CD4-positive, alpha-beta memory T cell (primary cell): Measurements from ENCODE around the gene SBNO2. TPM values are rescaled to one million over a fixed set of nuclear protein-coding genes. Genes with fewer than 3 reads are reported as not detected.

Source experiments
- CTCF ChIA-PET: fragments of 350-600 bp; sonication (Branson Sonifier 250); formaldehyde crosslinking; loops from one replicate; lab custom pipeline; 2021; ENCODE audit warnings: inconsistent platforms; ENCODE audit not compliant: partially characterized antibody; lab: Charles Lee
- POLR2A ChIA-PET: fragments of 350-600 bp; sonication (Branson Sonifier 250); formaldehyde crosslinking; loops from one replicate; lab custom pipeline; 2021; ENCODE audit not compliant: partially characterized antibody; lab: Charles Lee
- DNase-seq, 5 donors: peaks; one replicate each; pipeline versions ENCODE4 v3.0.0 to v3.0.0-alpha.2; 2020 to 2022; ENCODE audit warnings: mixed read lengths in 1 of 5
- H3K27ac ChIP-seq: one replicate; pipeline ENCODE4 v1.7.0; 2013; ENCODE audit warnings: low read depth, low read length
- H3K27me3 ChIP-seq: 2 replicates; pipeline ENCODE4 v1.7.0; 2013; ENCODE audit warnings: mild to moderate bottlenecking, low read length, moderate library complexity; ENCODE audit not compliant: insufficient read depth
- H3K36me3 ChIP-seq: 2 replicates; pipeline ENCODE4 v1.7.0; 2013; ENCODE audit warnings: mild to moderate bottlenecking, low read length, moderate library complexity; ENCODE audit not compliant: insufficient read depth
- H3K4me1 ChIP-seq: 2 replicates; pipeline ENCODE4 v1.7.0; 2013; ENCODE audit warnings: mild to moderate bottlenecking, low read length, moderate library complexity; ENCODE audit not compliant: insufficient read depth
- H3K4me3 ChIP-seq, 2 donors: one replicate each; pipeline ENCODE4 v1.7.0; 2013; ENCODE audit warnings: low read length in 2 of 2, mild to moderate bottlenecking in 1 of 2
- H3K9me3 ChIP-seq, 2 donors: one replicate each; pipeline ENCODE4 v1.7.0; 2013; ENCODE audit warnings: low read length in 2 of 2, control low read depth in 1 of 2; ENCODE audit not compliant: control insufficient read depth in 1 of 2
- H3K27ac Mint-ChIP-seq, 7 donors: one replicate each; pipeline ENCODE4 v1.8.0; 2020 to 2021; ENCODE audit warnings: mixed read lengths in 7 of 7, mild to moderate bottlenecking in 6 of 7, inconsistent platforms in 3 of 7, moderate library complexity in 3 of 7
- H3K27me3 Mint-ChIP-seq, 2 donors: one replicate each; pipeline ENCODE4 v1.8.0; 2020 to 2021; ENCODE audit warnings: mixed read lengths in 2 of 2
- H3K36me3 Mint-ChIP-seq, 2 donors: one replicate each; pipeline ENCODE4 v1.8.0; 2020 to 2021; ENCODE audit warnings: mixed read lengths in 2 of 2, inconsistent platforms in 1 of 2, mild to moderate bottlenecking in 1 of 2
- H3K4me1 Mint-ChIP-seq, 4 donors: one replicate each; pipeline ENCODE4 v1.8.0; 2020 to 2021; ENCODE audit warnings: mixed read lengths in 4 of 4, mild to moderate bottlenecking in 1 of 4
- H3K4me3 Mint-ChIP-seq, 8 donors: one replicate each; pipeline ENCODE4 v1.8.0; 2020 to 2021; ENCODE audit warnings: mixed read lengths in 8 of 8, mild to moderate bottlenecking in 7 of 8, moderate library complexity in 6 of 8, inconsistent platforms in 3 of 8
- H3K9me3 Mint-ChIP-seq, 8 donors: one replicate each; pipeline ENCODE4 v1.8.0; 2020 to 2021; ENCODE audit warnings: mixed read lengths in 8 of 8, mild to moderate bottlenecking in 5 of 8, inconsistent platforms in 3 of 8, moderate library complexity in 1 of 8
- intact Hi-C: fragments of 100-400 bp; cut with micrococcal nuclease; formaldehyde crosslinking; loops from one replicate; pipeline ENCODE4 v1.15.1; 2023
- polyA plus RNA-seq, 2 donors: library from polyadenylated mRNA; unstranded; fragments of 300-500 nt; fragmentation: Illumina TruSeq; gene quantifications; one replicate each; pipeline ENCODE4 v1.2.3, GENCODE V29; 2021
- total RNA-seq, 2 experiments: library from RNA; stranded (reverse); gene quantifications; one replicate each; pipeline ENCODE4 v1.2.3, GENCODE V29; 2021

SBNO2 gene, protein sequence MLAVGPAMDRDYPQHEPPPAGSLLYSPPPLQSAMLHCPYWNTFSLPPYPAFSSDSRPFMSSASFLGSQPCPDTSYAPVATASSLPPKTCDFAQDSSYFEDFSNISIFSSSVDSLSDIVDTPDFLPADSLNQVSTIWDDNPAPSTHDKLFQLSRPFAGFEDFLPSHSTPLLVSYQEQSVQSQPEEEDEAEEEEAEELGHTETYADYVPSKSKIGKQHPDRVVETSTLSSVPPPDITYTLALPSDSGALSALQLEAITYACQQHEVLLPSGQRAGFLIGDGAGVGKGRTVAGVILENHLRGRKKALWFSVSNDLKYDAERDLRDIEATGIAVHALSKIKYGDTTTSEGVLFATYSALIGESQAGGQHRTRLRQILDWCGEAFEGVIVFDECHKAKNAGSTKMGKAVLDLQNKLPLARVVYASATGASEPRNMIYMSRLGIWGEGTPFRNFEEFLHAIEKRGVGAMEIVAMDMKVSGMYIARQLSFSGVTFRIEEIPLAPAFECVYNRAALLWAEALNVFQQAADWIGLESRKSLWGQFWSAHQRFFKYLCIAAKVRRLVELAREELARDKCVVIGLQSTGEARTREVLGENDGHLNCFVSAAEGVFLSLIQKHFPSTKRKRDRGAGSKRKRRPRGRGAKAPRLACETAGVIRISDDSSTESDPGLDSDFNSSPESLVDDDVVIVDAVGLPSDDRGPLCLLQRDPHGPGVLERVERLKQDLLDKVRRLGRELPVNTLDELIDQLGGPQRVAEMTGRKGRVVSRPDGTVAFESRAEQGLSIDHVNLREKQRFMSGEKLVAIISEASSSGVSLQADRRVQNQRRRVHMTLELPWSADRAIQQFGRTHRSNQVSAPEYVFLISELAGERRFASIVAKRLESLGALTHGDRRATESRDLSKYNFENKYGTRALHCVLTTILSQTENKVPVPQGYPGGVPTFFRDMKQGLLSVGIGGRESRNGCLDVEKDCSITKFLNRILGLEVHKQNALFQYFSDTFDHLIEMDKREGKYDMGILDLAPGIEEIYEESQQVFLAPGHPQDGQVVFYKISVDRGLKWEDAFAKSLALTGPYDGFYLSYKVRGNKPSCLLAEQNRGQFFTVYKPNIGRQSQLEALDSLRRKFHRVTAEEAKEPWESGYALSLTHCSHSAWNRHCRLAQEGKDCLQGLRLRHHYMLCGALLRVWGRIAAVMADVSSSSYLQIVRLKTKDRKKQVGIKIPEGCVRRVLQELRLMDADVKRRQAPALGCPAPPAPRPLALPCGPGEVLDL (N-terminal part only)
- 10 to 100 TPM; 92.6 to 98.6 TPM for total RNA-seq
- polyA plus RNA-seq: 1 to 10 TPM in 1 of 2 donors, under 1 TPM in 1; 0.37 to 3.5 TPM

GRCh38 chr19:1173845-1174809 is at the start of gene SBNO2:
TSS of gene SBNO2 (minus strand) at chr19:1174268. CDS start at chr19:1154276, 19,992 bp downstream.
- Mint-ChIP-seq H3K9me3 (peaks cover 0 to 3% (median 0%) of the 10 kb centered on the region in 8 donors), H3K27me3 (no peaks in the 10 kb centered on the region), H3K36me3 (peaks cover 10 to 14% of the 10 kb centered on the region in 2 donors), H3K4me3 (peak within 1 kb of the TSS; percentile 89 to 93 (median 90)), H3K27ac (peak within 1 kb of the TSS; percentile 87 to 97 (median 94)), H3K4me1 (peaks cover 16 to 37% (median 27%) of the 10 kb centered on the region in 4 donors)
- ChIA-PET CTCF (no interaction called here), POLR2A (interaction anchor here (1.0 to 2.8 kb wide), 11 partner anchors 11 to 146 kb away, joined by 3 to 26 read pairs (median 5); partner anchors contain the start of genes ARHGAP45, CIRBP and GPX4)
- no peaks in the 10 kb centered on the region for H3K9me3 ChIP-seq
- H3K36me3 ChIP-seq: no peaks in the 10 kb centered on the region
- H3K4me3 ChIP-seq: peak within 1 kb of the TSS; percentile 42 to 73
- H3K27ac ChIP-seq: peak within 1 kb of the TSS; percentile 65
- intact Hi-C loops: loop anchor here (2.0 to 5.0 kb wide), 2 partner anchors 41 to 72 kb away; partner anchors contain the start of gene GPX4
- DNase-seq: peak; percentile 81 to 90 (median 87)
- H3K4me1 ChIP-seq: peaks cover 42% of the 10 kb centered on the region
- H3K27me3 ChIP-seq: no peaks in the 10 kb centered on the region

DNA sequence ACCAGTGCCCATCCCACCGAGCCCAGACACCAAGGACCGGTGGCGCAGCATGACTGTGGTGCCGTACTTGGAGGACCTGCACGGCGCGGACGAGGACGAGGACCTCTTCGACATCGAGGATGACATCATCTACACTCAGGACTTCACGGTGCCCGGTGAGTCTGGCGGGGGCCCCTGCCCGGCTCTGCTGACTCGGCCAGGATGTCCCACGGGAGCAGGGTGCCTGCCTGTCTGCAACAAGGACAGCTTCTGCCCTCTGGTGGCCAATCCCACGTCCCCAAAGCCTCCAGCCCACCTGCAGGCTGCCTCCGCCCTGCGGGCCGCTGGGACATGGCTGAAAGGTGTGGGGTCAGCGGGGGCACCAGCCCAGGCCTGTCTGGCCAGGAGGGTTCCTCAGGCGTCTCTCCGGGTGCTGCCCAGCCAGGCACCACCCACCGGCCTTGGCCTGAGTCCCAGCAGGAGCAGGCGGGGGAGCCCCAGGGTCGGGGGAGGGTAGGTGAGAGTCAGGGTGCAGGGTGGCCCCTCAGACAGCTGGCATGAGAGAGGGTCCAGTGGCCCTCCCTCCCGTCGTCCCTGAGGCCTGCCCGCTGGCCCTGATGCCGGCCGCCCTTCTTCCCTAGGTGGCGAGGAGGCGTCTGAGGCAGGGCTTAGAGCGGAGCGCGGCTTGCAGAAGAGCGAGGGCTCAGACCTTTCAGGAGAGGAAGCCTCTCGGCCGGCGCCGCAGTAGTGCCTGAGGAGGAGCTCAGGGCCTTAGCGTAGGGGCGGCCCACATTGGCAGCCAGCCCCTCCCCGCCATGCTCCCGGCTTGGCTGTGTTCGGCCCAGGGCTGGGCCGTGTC is 49.2 kb upstream of the SBNO2 start:
- Histone ChIP-seq H3K4me3 (no peak overlapping the region), H3K4me1 (no peaks in the 10 kb centered on the region), H3K9me3 (no peaks in the 10 kb centered on the region), H3K27me3 (no peaks in the 10 kb centered on the region), H3K27ac (no peak overlapping the region), H3K36me3 (peaks cover 15% of the 10 kb centered on the region)
- intact Hi-C loops: no loop called here
- CTCF ChIA-PET: no interaction called here
- Mint-ChIP-seq H3K9me3 (no peaks in the 10 kb centered on the region), H3K4me3 (no peak overlapping the region), H3K27ac (no peak overlapping the region), H3K4me1 (no peaks in the 10 kb centered on the region), H3K27me3 (no peaks in the 10 kb centered on the region), H3K36me3 (peaks cover 0 to 8% of the 10 kb centered on the region in 2 donors)
- no peak for DNase-seq
- POLR2A ChIA-PET: interaction anchor here (0.8 to 1.7 kb wide), 2 partner anchors 16 to 195 kb away, joined by 3 to 4 read pairs; no protein-coding TSS in a partner anchor

GRCh38 chr19:1222394-1222793 is 48.3 kb upstream of the SBNO2 start:
- no peak overlapping the region for H3K27ac ChIP-seq
- no peaks in the 10 kb centered on the region for H3K27me3 ChIP-seq
- CTCF ChIA-PET: no interaction called here
- POLR2A ChIA-PET: interaction anchor here (0.8 to 1.7 kb wide), 2 partner anchors 16 to 194 kb away, joined by 3 to 4 read pairs; no protein-coding TSS in a partner anchor
- Mint-ChIP-seq H3K27ac (no peak overlapping the region), H3K4me3 (no peak overlapping the region), H3K27me3 (no peaks in the 10 kb centered on the region), H3K9me3 (no peaks in the 10 kb centered on the region), H3K4me1 (no peaks in the 10 kb centered on the region), H3K36me3 (peaks cover 0 to 11% of the 10 kb centered on the region in 2 donors)
- no peak for DNase-seq
- no peak overlapping the region for H3K4me3 ChIP-seq
- no peaks in the 10 kb centered on the region for H3K4me1 ChIP-seq
- intact Hi-C loops: no loop called here
- peaks cover 15% of the 10 kb centered on the region for H3K36me3 ChIP-seq
- no peaks in the 10 kb centered on the region for H3K9me3 ChIP-seq

GRCh38 chr19:1221904-1222255 is 47.8 kb upstream of the SBNO2 start:
- Histone ChIP-seq H3K36me3 (peaks cover 15% of the 10 kb centered on the region), H3K27ac (no peak overlapping the region), H3K4me3 (no peak overlapping the region), H3K27me3 (no peaks in the 10 kb centered on the region), H3K9me3 (no peaks in the 10 kb centered on the region), H3K4me1 (no peaks in the 10 kb centered on the region)
- Mint-ChIP-seq H3K9me3 (no peaks in the 10 kb centered on the region), H3K27ac (no peak overlapping the region), H3K4me1 (peaks cover 0 to 4% (median 1%) of the 10 kb centered on the region in 4 donors), H3K4me3 (no peak overlapping the region), H3K36me3 (peaks cover 0 to 11% of the 10 kb centered on the region in 2 donors), H3K27me3 (no peaks in the 10 kb centered on the region)
- CTCF ChIA-PET: no interaction called here
- POLR2A ChIA-PET: interaction anchor here (0.8 kb wide), 1 partner anchor 193 kb away, joined by 3 read pairs; no protein-coding TSS in a partner anchor
- intact Hi-C loops: no loop called here
- DNase-seq: no peak

DNA sequence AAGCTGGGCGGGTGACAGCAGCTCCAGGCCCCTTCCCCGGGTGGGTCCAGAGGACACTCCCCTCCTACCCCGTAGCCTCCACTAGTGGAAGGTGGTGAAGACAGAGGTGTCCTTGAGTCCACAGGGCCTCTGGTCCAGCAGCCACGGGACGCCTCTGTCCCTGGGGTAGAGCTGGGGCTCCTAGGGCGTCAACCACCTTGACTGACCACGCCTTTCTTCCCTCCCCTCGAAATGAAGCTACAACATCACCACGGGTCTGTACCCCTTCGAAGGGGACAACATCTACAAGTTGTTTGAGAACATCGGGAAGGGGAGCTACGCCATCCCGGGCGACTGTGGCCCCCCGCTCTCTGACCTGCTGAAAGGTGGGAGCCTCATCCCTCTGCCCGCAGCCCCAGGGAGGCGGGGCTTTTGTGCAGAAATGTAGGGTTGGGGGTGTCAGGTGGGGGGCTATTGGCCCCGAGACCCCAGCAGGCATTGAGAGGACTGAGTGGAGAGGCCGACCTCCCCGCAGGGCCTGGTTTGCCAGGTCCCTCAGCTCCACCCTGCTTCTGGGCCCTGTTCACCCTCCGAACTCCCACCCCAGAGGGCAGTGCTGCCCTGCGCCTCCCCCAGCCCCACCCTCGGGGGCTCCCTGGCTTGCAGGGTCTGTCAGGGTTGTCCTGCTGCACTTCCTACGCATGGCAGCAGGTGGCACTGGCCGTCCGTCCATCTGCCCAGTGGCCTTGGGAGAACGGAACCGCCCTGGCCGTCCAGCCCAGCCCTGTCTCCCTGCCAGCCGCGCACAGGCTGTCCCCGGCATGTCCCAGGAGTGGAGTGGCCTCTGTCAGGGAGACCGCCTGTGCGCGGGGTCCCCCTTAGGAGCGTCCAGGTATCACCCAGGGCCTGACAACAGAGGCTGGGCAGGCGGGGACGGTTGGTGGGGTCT is 47.2 kb upstream of the SBNO2 start:
- ChIA-PET POLR2A (no interaction called here), CTCF (no interaction called here)
- intact Hi-C loops: no loop called here
- Histone ChIP-seq H3K27me3 (no peaks in the 10 kb centered on the region), H3K27ac (no peak overlapping the region), H3K4me1 (no peaks in the 10 kb centered on the region), H3K36me3 (peaks cover 15% of the 10 kb centered on the region), H3K9me3 (no peaks in the 10 kb centered on the region), H3K4me3 (no peak overlapping the region)
- H3K27ac Mint-ChIP-seq: no peak overlapping the region
- H3K9me3 Mint-ChIP-seq: no peaks in the 10 kb centered on the region
- H3K4me1 Mint-ChIP-seq: peaks cover under 1 to 9% (median 2%) of the 10 kb centered on the region in 4 donors
- H3K4me3 Mint-ChIP-seq: no peak overlapping the region
- DNase-seq: no peak
- H3K36me3 Mint-ChIP-seq: peaks cover 0 to 11% of the 10 kb centered on the region in 2 donors
- H3K27me3 Mint-ChIP-seq: no peaks in the 10 kb centered on the region
